OCI-LY1 (cell line): ENCODE results near the gene PTRHD1.

ENCODE experiments used
- H2AFZ ChIP-seq: fragments of 200-600 bp; sonication (generic), shearing (Covaris generic); 2 replicates; pipeline ENCODE4 v1.6.0; 2014; ENCODE audit warnings: antibody characterized with exemption, mild to moderate bottlenecking, low read length
- H3F3A ChIP-seq: fragments of 200-600 bp; sonication (generic), shearing (Covaris generic); 2 replicates; pipeline ENCODE4 v1.6.0; 2014; ENCODE audit warnings: mild to moderate bottlenecking, antibody characterized with exemption, low read length, moderate library complexity; ENCODE audit not compliant: insufficient read depth
- H3K27ac ChIP-seq: fragments of 200-600 bp; sonication (generic); 2 replicates; pipeline ENCODE4 v1.5.1; 2014; ENCODE audit warnings: low read length, mixed run types, mild to moderate bottlenecking, low read depth; ENCODE audit not compliant: poor library complexity, severe bottlenecking
- H3K27me3 ChIP-seq: fragments of 200-600 bp; sonication (generic); 2 replicates; pipeline ENCODE4 v1.6.0; 2014; ENCODE audit warnings: antibody characterized with exemption, mild to moderate bottlenecking, low read length, moderate library complexity; ENCODE audit not compliant: insufficient read depth
- H3K36me3 ChIP-seq: fragments of 200-600 bp; sonication (generic); 2 replicates; pipeline ENCODE4 v1.6.1; 2014; ENCODE audit warnings: mild to moderate bottlenecking, antibody characterized with exemption, low read length, moderate library complexity, mixed read lengths; ENCODE audit not compliant: insufficient read depth
- H3K4me1 ChIP-seq: fragments of 200-600 bp; sonication (generic); 2 replicates; pipeline ENCODE4 v1.5.1; 2014; ENCODE audit warnings: mild to moderate bottlenecking, low read length, moderate library complexity; ENCODE audit not compliant: insufficient read depth, severe bottlenecking
- H3K4me2 ChIP-seq: fragments of 200-600 bp; sonication (generic), shearing (Covaris generic); 2 replicates; pipeline ENCODE4 v1.6.1; 2014; ENCODE audit warnings: low read length
- H3K4me3 ChIP-seq: fragments of 200-600 bp; sonication (generic); 2 replicates; pipeline ENCODE4 v1.5.1; 2014; ENCODE audit warnings: low read length, low read depth, mild to moderate bottlenecking, mixed read lengths; ENCODE audit not compliant: poor library complexity, severe bottlenecking
- H3K79me2 ChIP-seq: fragments of 200-600 bp; shearing (Covaris generic); 2 replicates; pipeline ENCODE4 v1.6.1; 2016; ENCODE audit warnings: mixed run types, low read length, mixed read lengths; ENCODE audit not compliant: insufficient read depth
- H3K9ac ChIP-seq: fragments of 200-600 bp; sonication (generic), shearing (Covaris generic); 2 replicates; pipeline ENCODE4 v1.6.1; 2014; ENCODE audit warnings: mild to moderate bottlenecking, low read length, mixed read lengths
- H3K9me2 ChIP-seq: fragments of 200-600 bp; sonication (generic), shearing (Covaris generic); 2 replicates; pipeline ENCODE4 v1.6.1; 2014; ENCODE audit warnings: low read depth, mild to moderate bottlenecking, low read length, mixed read lengths
- H3K9me3 ChIP-seq: fragments of 200-600 bp; shearing (Covaris generic); 2 replicates; pipeline ENCODE4 v1.6.1; 2014; ENCODE audit warnings: low read length, mixed read lengths
- H4K20me1 ChIP-seq: fragments of 200-600 bp; sonication (generic), shearing (Covaris generic); 2 replicates; pipeline ENCODE4 v1.6.0; 2016; ENCODE audit warnings: mild to moderate bottlenecking, low read length; ENCODE audit not compliant: insufficient read depth
- CTCF ChIP-seq: fragments of 200-600 bp; sonication (generic), shearing (Covaris generic); IDR thresholded peaks from 2 replicates; pipeline ENCODE4 v1.5.1; 2017; ENCODE audit warnings: mild to moderate bottlenecking, antibody characterized with exemption, low read length, moderate library complexity, mixed read lengths
- EZH2 ChIP-seq: fragments of 200-600 bp; sonication (generic), shearing (Covaris generic); IDR thresholded peaks from 2 replicates; pipeline ENCODE4 v1.8.0; 2017; ENCODE audit warnings: borderline replicate concordance, mixed run types, mild to moderate bottlenecking, antibody characterized with exemption, low read length, moderate library complexity, mixed read lengths

The PTRHD1 gene

GRCh38 chr2:24744356-24744755, 48.8 kb downstream of the PTRHD1 start:
- Histone ChIP-seq H3K9ac (no peak overlapping the region), H3K27ac (no peak overlapping the region), H3K9me3 (no peaks in the 10 kb centered on the region), H4K20me1 (no peaks in the 10 kb centered on the region), H2AFZ (no peak overlapping the region), H3K36me3 (peaks cover 4% of the 10 kb centered on the region; the same call in 1 of the 2 replicates), H3K27me3 (no peaks in the 10 kb centered on the region), H3F3A (no peaks in the 10 kb centered on the region), H3K4me2 (no peak overlapping the region), H3K4me3 (no peak overlapping the region), H3K9me2 (no peaks in the 10 kb centered on the region), H3K4me1 (peaks cover 4% of the 10 kb centered on the region), H3K79me2 (no peaks in the 10 kb centered on the region)
- TF ChIP-seq CTCF = no peak
- no peak for TF ChIP-seq EZH2

- no peak overlapping the region for H3K4me2 ChIP-seq
- TF ChIP-seq CTCF = no peak
- TF ChIP-seq EZH2 = no peak
Observed at GRCh38 chr2:24743924-24744323, 49.3 kb downstream of the PTRHD1 start.

GRCh38 chr2:24742730-24743129, 50.5 kb downstream of the PTRHD1 start:
- TF ChIP-seq EZH2 (no peak), CTCF (no peak)
- Histone ChIP-seq H3K27me3 (no peaks in the 10 kb centered on the region), H3K9me3 (no peaks in the 10 kb centered on the region), H4K20me1 (no peaks in the 10 kb centered on the region), H3K9me2 (no peaks in the 10 kb centered on the region), H3K4me3 (no peak overlapping the region), H3K27ac (no peak overlapping the region), H3K4me1 (peaks cover 4% of the 10 kb centered on the region), H3K4me2 (no peak overlapping the region), H3K36me3 (peaks cover 4% of the 10 kb centered on the region; the same call in 1 of the 2 replicates), H3K9ac (no peak overlapping the region), H2AFZ (no peak overlapping the region), H3K79me2 (no peaks in the 10 kb centered on the region), H3F3A (no peaks in the 10 kb centered on the region)

More at GRCh38 chr2:24743924-24744323, 49.3 kb downstream of the PTRHD1 start:
- Histone ChIP-seq H3K4me1 (peaks cover 4% of the 10 kb centered on the region), H3K9me3 (no peaks in the 10 kb centered on the region), H2AFZ (no peak overlapping the region), H3F3A (no peaks in the 10 kb centered on the region), H3K36me3 (peaks cover 4% of the 10 kb centered on the region; the same call in 1 of the 2 replicates), H3K9me2 (no peaks in the 10 kb centered on the region), H3K4me3 (no peak overlapping the region), H4K20me1 (no peaks in the 10 kb centered on the region), H3K79me2 (no peaks in the 10 kb centered on the region), H3K27ac (no peak overlapping the region), H3K9ac (no peak overlapping the region), H3K27me3 (no peaks in the 10 kb centered on the region)
